ENCODE data around the gene TECPR1.

TECPR1 gene

GRCh38 chr7:98283127-98283886 is 31.3 kb upstream of the TECPR1 start:
- no peak for DNase-seq (ENCODE audit: low read depth in 2 of 2)

GRCh38 chr7:98282703-98283102 is 30.7 kb upstream of the TECPR1 start:
- DNase-seq (ENCODE audit: low read depth in 2 of 2), result no peak

- peak; percentile 4 to 25 for DNase-seq (ENCODE audit: low read depth in 2 of 2)
Observed at GRCh38 chr7:98281757-98282606, 29.9 kb upstream of the TECPR1 start.

- DNase-seq (ENCODE audit: low read depth in 2 of 2), result peak; percentile 87 to 90
Observed at GRCh38 chr7:98280791-98281756, 29.0 kb upstream of the TECPR1 start, which contains the start of gene BRI3. BRI3 (plus strand) TSS chr7:98281686; CDS start chr7:98281796, 110 bp downstream.

- no peak for DNase-seq (ENCODE audit: low read depth in 2 of 2)
Observed at GRCh38 chr7:98280296-98280695, 28.3 kb upstream of the TECPR1 start.

GRCh38 chr7:98278936-98279335 is 26.9 kb upstream of the TECPR1 start:
- DNase-seq (ENCODE audit: low read depth in 2 of 2), result no peak

- no peak for DNase-seq (ENCODE audit: low read depth in 2 of 2)
Observed at GRCh38 chr7:98278408-98278807, 26.4 kb upstream of the TECPR1 start.

GRCh38 chr7:98276241-98276761 is 24.3 kb upstream of the TECPR1 start:
- no peak for DNase-seq (ENCODE audit: low read depth in 2 of 2)

- no peak for DNase-seq (ENCODE audit: low read depth in 2 of 2)
Observed at GRCh38 chr7:98267303-98267702, 15.3 kb upstream of the TECPR1 start.

GRCh38 chr7:98266840-98267239 is 14.8 kb upstream of the TECPR1 start:
- no peak for DNase-seq (ENCODE audit: low read depth in 2 of 2)

GRCh38 chr7:98265841-98266271 is 13.8 kb upstream of the TECPR1 start:
- DNase-seq (ENCODE audit: low read depth in 2 of 2), result no peak

GRCh38 chr7:98257701-98258100 is 5.7 kb upstream of the TECPR1 start:
- no peak for DNase-seq (ENCODE audit: low read depth in 2 of 2)

- DNase-seq (ENCODE audit: low read depth in 2 of 2), result no peak
Observed at GRCh38 chr7:98256431-98256830, 4.4 kb upstream of the TECPR1 start.

- DNase-seq (ENCODE audit: low read depth in 2 of 2), result no peak
Observed at GRCh38 chr7:98254951-98255610, 3.0 kb upstream of the TECPR1 start.

- no peak for DNase-seq (ENCODE audit: low read depth in 2 of 2)
Observed at GRCh38 chr7:98254516-98254915, 2.5 kb upstream of the TECPR1 start.

- DNase-seq (ENCODE audit: low read depth in 2 of 2), result no peak
Observed at GRCh38 chr7:98252425-98253054, 508 bp upstream of the TECPR1 start.

GRCh38 chr7:98251231-98251600 is 816 bp downstream of the TECPR1 start:
- DNase-seq (ENCODE audit: low read depth in 2 of 2), result no peak

GRCh38 chr7:98250789-98251188 is 1.2 kb downstream of the TECPR1 start:
- no peak for DNase-seq (ENCODE audit: low read depth in 2 of 2)

- DNase-seq (ENCODE audit: low read depth in 2 of 2), result no peak
Observed at GRCh38 chr7:98249106-98249505, 2.9 kb downstream of the TECPR1 start.

GRCh38 chr7:98248156-98248555 is 3.9 kb downstream of the TECPR1 start:
- DNase-seq (ENCODE audit: low read depth in 2 of 2), result no peak
